PFSK-1 (cell line): ENCODE measurements around the gene SLC9A9.

Source experiments
- FOXP2 ChIP-seq: optimal IDR thresholded peaks from 2 replicates; pipeline ENCODE3; 2011; ENCODE audit warnings: borderline replicate concordance, control low read depth, inconsistent platforms; ENCODE audit not compliant: insufficient read depth; ENCODE audit errors: extremely low read length, extremely low read depth
- POLR2AphosphoS5 ChIP-seq: IDR thresholded peaks from 2 replicates; pipeline ENCODE4 v1.6.1; 2012; ENCODE audit warnings: low read depth, mild to moderate bottlenecking, control low read depth, low read length, moderate library complexity
- SIN3A ChIP-seq: IDR thresholded peaks from 2 replicates; pipeline ENCODE4 v1.6.1; 2012; ENCODE audit warnings: mild to moderate bottlenecking, low read length, moderate library complexity, borderline replicate concordance; ENCODE audit not compliant: insufficient read depth
- TAF1 ChIP-seq: IDR thresholded peaks from 2 replicates; pipeline ENCODE4 v1.6.1; 2012; ENCODE audit warnings: low read length, control low read depth, borderline replicate concordance; ENCODE audit not compliant: insufficient read depth
- TF ChIP-seq, protein P1 (sequence below), 2 experiments: IDR thresholded peaks; 2 replicates each; pipeline versions ENCODE4 v1.6.1 to v1.8.0; 2011 to 2012; ENCODE audit warnings: low read depth in 2 of 2, low read length in 2 of 2, control low read depth in 1 of 2, inconsistent platforms in 1 of 2, mild to moderate bottlenecking in 1 of 2, moderate library complexity in 1 of 2; ENCODE audit not compliant: insufficient read depth in 1 of 2

Gene SLC9A9

DNA sequence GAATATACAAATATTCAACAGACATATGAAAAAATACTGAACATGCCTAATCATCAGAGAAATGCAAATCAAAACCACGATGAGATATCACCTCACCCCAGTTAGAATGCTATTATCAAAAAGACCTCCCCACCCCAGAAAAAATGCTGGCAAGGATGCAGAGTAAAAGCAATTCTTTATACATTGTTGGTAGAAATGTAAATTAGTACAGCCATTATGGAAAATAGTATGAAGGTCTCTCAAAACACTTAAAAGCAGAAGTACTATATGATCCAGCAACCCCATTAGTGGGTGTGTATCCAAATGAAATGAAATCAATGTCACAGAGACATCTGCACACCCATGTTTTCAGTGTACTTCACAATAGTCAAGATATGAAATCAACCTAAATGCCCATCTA, 420.0 kb downstream of the SLC9A9 start:
- no peak for TF ChIP-seq TAF1
- TF ChIP-seq SIN3A, result no peak
- TF ChIP-seq FOXP2, result no peak
- TF ChIP-seq POLR2AphosphoS5, result no peak
- TF ChIP-seq, protein P1, sequence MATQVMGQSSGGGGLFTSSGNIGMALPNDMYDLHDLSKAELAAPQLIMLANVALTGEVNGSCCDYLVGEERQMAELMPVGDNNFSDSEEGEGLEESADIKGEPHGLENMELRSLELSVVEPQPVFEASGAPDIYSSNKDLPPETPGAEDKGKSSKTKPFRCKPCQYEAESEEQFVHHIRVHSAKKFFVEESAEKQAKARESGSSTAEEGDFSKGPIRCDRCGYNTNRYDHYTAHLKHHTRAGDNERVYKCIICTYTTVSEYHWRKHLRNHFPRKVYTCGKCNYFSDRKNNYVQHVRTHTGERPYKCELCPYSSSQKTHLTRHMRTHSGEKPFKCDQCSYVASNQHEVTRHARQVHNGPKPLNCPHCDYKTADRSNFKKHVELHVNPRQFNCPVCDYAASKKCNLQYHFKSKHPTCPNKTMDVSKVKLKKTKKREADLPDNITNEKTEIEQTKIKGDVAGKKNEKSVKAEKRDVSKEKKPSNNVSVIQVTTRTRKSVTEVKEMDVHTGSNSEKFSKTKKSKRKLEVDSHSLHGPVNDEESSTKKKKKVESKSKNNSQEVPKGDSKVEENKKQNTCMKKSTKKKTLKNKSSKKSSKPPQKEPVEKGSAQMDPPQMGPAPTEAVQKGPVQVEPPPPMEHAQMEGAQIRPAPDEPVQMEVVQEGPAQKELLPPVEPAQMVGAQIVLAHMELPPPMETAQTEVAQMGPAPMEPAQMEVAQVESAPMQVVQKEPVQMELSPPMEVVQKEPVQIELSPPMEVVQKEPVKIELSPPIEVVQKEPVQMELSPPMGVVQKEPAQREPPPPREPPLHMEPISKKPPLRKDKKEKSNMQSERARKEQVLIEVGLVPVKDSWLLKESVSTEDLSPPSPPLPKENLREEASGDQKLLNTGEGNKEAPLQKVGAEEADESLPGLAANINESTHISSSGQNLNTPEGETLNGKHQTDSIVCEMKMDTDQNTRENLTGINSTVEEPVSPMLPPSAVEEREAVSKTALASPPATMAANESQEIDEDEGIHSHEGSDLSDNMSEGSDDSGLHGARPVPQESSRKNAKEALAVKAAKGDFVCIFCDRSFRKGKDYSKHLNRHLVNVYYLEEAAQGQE (IDR thresholded peaks at IDR 0.05; ENCODE audit: insufficient read depth in 1 of 2, low read depth in 2 of 2, low read length in 2 of 2), result no peak

DNA sequence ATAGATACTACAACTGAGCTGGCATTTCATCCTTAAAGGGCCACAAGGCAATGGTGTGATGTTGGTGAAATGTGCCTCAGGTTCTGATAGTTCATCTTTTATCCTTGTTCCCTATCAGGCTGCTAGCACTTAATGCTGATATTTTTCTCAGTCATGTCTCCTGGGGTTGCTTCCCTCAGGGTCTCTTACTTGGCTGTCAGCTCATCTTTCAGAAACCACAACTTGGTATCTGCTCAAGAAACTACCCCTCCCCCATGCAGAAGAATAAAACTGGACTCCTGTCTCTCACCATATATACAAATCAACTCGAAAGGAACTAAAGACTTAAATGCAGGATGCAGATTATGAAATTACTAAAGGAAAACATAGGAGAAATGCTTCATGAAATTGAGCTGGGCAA, 420.6 kb downstream of the SLC9A9 start:
- TF ChIP-seq SIN3A (no peak), TAF1 (no peak), FOXP2 (no peak), POLR2AphosphoS5 (no peak)
- TF ChIP-seq, protein P1 (IDR thresholded peaks at IDR 0.05; ENCODE audit: insufficient read depth in 1 of 2, low read depth in 2 of 2, low read length in 2 of 2), result no peak

DNA sequence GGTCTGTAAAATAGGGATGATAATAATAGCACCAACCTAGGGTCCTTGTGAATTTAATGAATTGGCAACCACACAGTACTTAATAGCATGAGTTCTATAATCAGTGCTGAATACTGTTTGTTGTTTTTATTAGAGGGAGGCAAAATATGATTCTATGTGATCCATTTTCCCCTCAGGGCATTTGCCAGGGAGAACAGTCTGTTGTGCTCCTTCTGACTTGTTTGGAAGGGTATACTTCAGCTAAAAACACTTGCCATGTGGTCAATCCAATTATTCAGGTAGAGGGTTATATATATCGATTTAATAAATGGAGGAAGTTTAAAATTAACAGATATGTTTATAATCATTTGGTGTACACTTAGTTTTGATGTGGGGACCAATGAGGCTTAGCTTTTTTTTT, 423.4 kb downstream of the SLC9A9 start:
- TF ChIP-seq SIN3A (no peak), TAF1 (no peak), FOXP2 (no peak), POLR2AphosphoS5 (no peak)
- TF ChIP-seq, protein P1 (IDR thresholded peaks at IDR 0.05; ENCODE audit: insufficient read depth in 1 of 2, low read depth in 2 of 2, low read length in 2 of 2), result no peak

DNA sequence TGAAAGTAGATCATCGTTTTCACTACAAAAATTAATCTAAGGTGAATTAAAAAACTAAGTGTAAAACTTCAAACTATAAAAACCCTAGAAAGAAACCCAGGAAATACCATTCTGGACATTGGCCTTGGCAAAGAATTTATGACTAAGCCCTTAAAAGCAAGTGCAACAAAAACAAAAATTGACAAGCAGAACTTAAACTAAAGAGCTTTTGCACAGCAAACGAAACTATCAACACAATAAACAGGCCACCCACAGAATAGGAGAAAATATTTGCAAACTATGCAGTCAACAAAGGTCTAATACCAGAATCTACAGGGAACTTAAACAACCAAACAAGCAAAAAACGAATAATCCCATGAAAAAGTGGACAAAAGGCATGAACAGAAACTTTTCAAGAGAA, 426.7 kb downstream of the SLC9A9 start:
- no peak for TF ChIP-seq TAF1
- TF ChIP-seq, protein P1 (IDR thresholded peaks at IDR 0.05; ENCODE audit: insufficient read depth in 1 of 2, low read depth in 2 of 2, low read length in 2 of 2), result no peak
- no peak for TF ChIP-seq FOXP2
- TF ChIP-seq SIN3A, result no peak
- TF ChIP-seq POLR2AphosphoS5, result no peak

DNA sequence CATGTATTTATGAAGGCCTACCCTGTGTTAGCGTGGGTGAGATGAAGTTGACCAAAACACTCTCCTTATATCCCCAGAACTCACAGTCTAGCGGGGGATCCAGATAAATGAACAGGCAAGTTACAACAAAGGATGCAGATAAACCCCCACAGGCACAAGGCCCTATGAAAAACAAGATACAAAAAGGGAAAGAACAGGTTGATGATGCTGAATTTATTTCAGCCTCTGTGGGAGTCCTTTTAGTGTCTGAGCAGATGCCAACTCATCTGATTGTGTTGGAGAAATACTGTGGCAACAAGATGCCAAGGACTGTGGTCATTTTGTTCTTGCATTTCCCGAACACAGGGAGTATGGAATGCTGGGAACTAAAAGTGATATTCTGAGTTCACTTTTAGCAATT, 428.7 kb downstream of the SLC9A9 start:
- TF ChIP-seq TAF1, result no peak
- no peak for TF ChIP-seq FOXP2
- TF ChIP-seq, protein P1 (IDR thresholded peaks at IDR 0.05; ENCODE audit: insufficient read depth in 1 of 2, low read depth in 2 of 2, low read length in 2 of 2), result no peak
- TF ChIP-seq POLR2AphosphoS5, result no peak
- TF ChIP-seq SIN3A, result no peak
